Measurements from ENCODE around the gene SH3TC1.

GRCh38 chr4:8278421-8279287 is 79.6 kb downstream of the SH3TC1 start:
- TF ChIP-seq CTCF (IDR thresholded peaks at IDR 0.05 in 8 of 11, conservative IDR thresholded peaks at IDR 0.05 in 3 of 11) (no peak), POLR2AphosphoS5 (IDR thresholded peaks at IDR 0.05) (no peak), POLR2A (IDR thresholded peaks at IDR 0.05) (no peak)
